Measurements from ENCODE around the gene RBSN.

- TF ChIP-seq POLR2AphosphoS5 (IDR thresholded peaks at IDR 0.05) (no peak), CTCF (IDR thresholded peaks at IDR 0.05) (no peak)
Observed at GRCh38 chr3:15066467-15066866, 32.5 kb downstream of the RBSN start.

Measured in gastroesophageal sphincter (tissue), 3 donors.